Stimulated activated CD8-positive, alpha-beta memory T cell treated with anti-CD3 and anti-CD28 coated beads, Interleukin-2, amount 100 ng/mL, for 48 hours (primary cell): ENCODE measurements around the gene ITGBL1.

ENCODE experiments used
- DNase-seq, 2 donors: peaks; one replicate each; pipeline ENCODE4 v3.0.0-alpha.2; 2020; ENCODE audit warnings: low read depth in 2 of 2

Gene ITGBL1

GRCh38 chr13:101739382-101740178 is 287.1 kb downstream of the ITGBL1 start:
- DNase-seq = no peak

GRCh38 chr13:101746513-101746912 is 294.0 kb downstream of the ITGBL1 start:
- no peak for DNase-seq

GRCh38 chr13:101747039-101747438 is 294.6 kb downstream of the ITGBL1 start:
- no peak for DNase-seq

GRCh38 chr13:101749584-101749983 is 297.1 kb downstream of the ITGBL1 start:
- DNase-seq = no peak

- no peak for DNase-seq
These were observed 299.0 kb downstream of the ITGBL1 start for GRCh38 chr13:101751488-101751887.

- DNase-seq = no peak
These were observed 300.0 kb downstream of the ITGBL1 start for GRCh38 chr13:101752432-101752831.

- no peak for DNase-seq
These were observed 302.9 kb downstream of the ITGBL1 start for GRCh38 chr13:101755228-101755887.

GRCh38 chr13:101757446-101758039 is 305.1 kb downstream of the ITGBL1 start:
- DNase-seq = no peak

GRCh38 chr13:101763191-101763590 is 310.7 kb downstream of the ITGBL1 start:
- no peak for DNase-seq
